ENCODE data around the gene GAS5.
"Not testable (repeated sequence)": the region's sequence is repeated elsewhere in the genome, so short reads cannot be mapped to it uniquely, and the experiment has no call there.

DNA sequence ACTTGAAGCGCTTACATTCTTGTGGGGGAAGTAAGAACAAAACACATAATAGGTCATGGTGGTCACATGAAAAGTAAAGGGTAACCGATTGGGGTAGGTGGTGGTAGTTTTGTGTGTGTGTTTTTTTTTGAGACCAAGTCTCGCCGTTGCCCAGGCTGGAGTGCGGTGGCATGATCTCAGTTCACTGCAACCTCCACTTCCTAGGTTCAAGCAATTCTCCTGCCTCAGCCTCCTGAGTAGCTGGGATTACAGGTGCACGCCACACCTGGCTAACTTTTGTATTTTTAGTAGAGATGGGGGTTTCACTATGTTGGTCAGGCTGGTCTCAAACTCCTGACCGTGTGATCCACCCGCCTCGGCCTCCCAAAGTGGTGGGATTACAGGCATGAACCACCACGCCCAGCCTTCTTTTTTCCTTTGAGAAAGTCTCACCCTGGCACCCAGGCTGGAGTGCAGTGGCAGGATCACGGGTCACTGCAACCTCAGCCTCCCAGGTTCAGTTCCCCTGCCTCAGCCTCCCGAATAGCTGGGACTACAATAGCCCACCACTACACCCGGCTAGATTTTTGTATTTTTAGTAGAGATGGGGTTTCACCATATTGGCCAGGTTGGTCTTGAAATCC, 5.5 kb downstream of the GAS5 start:
- TF ChIP-seq, protein P1, sequence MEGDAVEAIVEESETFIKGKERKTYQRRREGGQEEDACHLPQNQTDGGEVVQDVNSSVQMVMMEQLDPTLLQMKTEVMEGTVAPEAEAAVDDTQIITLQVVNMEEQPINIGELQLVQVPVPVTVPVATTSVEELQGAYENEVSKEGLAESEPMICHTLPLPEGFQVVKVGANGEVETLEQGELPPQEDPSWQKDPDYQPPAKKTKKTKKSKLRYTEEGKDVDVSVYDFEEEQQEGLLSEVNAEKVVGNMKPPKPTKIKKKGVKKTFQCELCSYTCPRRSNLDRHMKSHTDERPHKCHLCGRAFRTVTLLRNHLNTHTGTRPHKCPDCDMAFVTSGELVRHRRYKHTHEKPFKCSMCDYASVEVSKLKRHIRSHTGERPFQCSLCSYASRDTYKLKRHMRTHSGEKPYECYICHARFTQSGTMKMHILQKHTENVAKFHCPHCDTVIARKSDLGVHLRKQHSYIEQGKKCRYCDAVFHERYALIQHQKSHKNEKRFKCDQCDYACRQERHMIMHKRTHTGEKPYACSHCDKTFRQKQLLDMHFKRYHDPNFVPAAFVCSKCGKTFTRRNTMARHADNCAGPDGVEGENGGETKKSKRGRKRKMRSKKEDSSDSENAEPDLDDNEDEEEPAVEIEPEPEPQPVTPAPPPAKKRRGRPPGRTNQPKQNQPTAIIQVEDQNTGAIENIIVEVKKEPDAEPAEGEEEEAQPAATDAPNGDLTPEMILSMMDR (conservative IDR thresholded peaks at IDR 0.05 in 1 of 2, IDR thresholded peaks at IDR 0.05 in 1 of 2; ENCODE audit: extremely low read depth in 1 of 2, insufficient read depth in 1 of 2, low read depth in 1 of 2, low read length in 2 of 2) = not testable (repeated sequence)
- TF ChIP-seq EZH2 (IDR thresholded peaks at IDR 0.05; ENCODE audit: borderline replicate concordance, low read length) = not testable (repeated sequence)
